GM15510 (cell line): ENCODE measurements around the gene PTPRN2.

ENCODE experiments used
- POLR2A ChIP-seq: IDR thresholded peaks from 3 replicates; pipeline ENCODE4 v1.6.1; 2011; ENCODE audit warnings: borderline replicate concordance; ENCODE audit not compliant: insufficient read length; ENCODE audit errors: extremely low read depth

PTPRN2 gene

GRCh38 chr7:157904866-157905570 is 682.6 kb downstream of the PTPRN2 start:
- no peak for TF ChIP-seq POLR2A

DNA sequence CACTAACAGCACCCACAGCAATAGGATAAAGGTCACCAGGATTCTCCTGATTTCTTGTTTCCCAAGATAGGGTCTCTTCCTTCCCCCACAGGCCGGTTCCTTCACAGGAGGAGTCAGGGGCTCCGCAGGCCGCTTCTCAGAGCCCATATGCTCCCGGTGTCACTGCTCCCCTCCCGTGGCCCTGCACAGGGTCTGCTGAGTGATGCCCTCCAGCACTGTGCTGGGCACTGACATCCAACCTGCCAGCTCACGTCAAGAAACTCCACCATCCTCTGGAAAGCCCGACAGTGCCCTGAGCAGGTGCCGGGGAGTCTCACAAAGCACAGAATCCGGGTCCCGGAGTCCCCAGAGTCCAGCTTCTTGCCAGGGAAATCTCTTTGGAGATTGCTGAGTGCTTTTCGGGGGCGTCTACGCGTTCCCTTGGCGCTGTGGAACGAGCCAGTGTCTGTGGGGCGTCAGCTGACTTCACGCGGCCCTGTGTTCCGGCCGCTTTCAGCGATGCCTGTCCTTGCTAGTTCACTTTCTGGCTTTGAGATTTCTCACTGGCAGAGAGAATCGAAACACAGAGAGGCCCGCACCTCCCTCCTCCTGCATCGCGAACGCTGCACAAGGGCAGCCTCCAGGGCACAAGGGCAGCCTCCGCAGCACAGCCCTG is 683.3 kb downstream of the PTPRN2 start:
- no peak for TF ChIP-seq POLR2A

GRCh38 chr7:157903710-157904109 is 683.9 kb downstream of the PTPRN2 start:
- TF ChIP-seq POLR2A = no peak

DNA sequence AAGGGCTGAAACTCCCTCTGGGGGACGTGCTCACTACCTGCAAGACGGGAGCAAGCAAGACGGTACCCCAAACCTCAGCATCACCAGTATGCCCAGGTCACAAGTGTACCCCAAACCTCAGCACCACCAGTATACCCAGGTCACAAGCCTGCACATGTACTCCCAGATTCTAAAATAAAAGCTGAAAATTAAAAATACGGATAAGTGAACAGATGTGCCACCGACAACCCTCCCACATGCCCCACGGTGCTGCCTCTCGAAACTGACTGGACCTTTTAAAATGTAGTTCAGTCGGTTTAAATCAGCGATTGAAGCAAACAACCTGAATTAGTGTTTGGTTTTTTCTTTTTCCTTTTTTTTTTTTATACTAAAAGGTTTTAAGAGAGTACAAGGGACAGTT is 684.3 kb downstream of the PTPRN2 start:
- no peak for TF ChIP-seq POLR2A

- no peak for TF ChIP-seq POLR2A
These were observed 686.5 kb downstream of the PTPRN2 start for GRCh38 chr7:157901166-157901565.

DNA sequence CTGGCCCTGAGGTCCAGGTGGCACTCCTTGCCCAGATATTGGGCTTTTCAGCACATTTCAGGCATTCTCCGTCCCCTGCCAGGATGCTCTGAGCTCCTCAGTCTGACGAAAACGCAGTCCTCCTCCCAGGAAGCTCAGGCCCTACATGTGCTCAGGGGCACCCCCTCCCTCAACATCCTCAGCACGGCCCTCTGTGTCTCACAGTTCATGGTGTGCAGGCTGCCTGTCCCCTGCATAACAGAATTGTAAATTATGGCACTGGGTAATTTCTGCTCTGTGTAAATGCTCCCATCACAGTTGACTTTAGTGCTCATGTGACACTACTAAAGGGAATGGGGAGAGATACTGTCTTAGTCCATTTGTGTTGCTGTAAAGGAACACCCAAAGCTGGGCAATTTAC is 687.1 kb downstream of the PTPRN2 start:
- TF ChIP-seq POLR2A = no peak

DNA sequence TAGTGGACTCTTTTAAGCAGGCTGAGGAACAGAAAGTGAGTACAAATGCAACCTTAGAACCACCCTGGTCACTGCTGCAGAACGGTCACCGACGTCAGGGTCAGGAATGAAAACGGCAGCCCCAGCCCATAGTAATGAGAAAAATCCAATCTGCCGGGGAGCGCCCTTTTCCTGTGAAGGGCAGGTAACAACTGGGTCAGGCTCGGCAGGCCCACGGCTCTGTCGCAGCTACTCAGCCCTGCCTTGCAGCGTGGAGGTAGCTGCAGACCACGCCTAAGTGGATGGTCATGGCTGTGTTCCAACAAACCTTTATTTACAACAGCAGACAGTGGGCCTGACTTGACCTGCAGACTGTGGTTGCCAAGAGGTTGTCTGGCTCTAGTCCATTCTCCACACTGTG is 687.6 kb downstream of the PTPRN2 start:
- TF ChIP-seq POLR2A = no peak

GRCh38 chr7:157898802-157899505 is 688.7 kb downstream of the PTPRN2 start:
- TF ChIP-seq POLR2A = no peak

- no peak for TF ChIP-seq POLR2A
These were observed 689.4 kb downstream of the PTPRN2 start for GRCh38 chr7:157898261-157898660.

- TF ChIP-seq POLR2A = no peak
These were observed 689.9 kb downstream of the PTPRN2 start for GRCh38 chr7:157897681-157898080.

DNA sequence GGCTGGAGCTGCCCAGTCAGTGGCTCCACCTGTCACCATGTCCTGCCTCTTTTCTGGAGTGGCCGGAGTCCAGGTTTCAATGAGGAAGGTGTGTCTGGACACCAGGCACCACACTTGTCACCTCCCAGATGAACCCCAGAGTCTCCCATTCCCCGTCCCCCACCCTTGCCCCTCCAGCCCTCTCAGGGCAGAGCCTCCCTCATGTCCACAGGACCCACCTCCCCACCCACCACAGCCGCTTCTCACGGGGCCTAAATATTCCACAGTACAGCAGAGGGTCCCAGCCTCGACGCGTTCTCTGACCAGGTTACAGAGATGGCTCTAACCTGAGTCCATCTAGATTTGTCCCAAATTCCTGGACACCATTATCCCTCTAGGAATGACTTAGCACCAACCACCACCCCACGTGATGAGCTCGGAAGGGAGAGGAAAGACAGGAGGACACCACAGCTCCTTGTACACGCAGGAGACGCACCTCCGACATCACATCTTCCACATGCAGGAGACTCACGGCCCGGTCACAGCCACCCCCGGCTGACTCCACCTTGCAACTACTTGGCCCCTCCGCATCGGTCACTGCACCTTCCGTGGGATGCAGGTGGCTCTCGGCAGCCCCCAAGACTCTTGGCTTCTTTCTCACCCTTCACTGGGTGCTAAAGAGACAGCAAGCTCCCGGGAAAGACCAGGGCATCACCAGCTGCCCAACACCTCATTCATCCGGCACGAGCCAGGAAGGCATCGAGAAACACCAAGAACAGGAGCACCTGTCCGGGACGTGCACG is 690.7 kb downstream of the PTPRN2 start:
- TF ChIP-seq POLR2A = no peak

GRCh38 chr7:157895520-157896375 is 691.9 kb downstream of the PTPRN2 start:
- TF ChIP-seq POLR2A = no peak

- no peak for TF ChIP-seq POLR2A
These were observed 694.0 kb downstream of the PTPRN2 start for GRCh38 chr7:157893535-157894044.
